Measurements from ENCODE around the gene TNS3. TPM values are rescaled to one million over a fixed set of nuclear protein-coding genes. Genes with fewer than 3 reads are reported as not detected.

Gene TNS3
- polyA plus RNA-seq, 1 of the 3 experiments (the other 2 are of a cell fraction), result 72.3 TPM

DNA sequence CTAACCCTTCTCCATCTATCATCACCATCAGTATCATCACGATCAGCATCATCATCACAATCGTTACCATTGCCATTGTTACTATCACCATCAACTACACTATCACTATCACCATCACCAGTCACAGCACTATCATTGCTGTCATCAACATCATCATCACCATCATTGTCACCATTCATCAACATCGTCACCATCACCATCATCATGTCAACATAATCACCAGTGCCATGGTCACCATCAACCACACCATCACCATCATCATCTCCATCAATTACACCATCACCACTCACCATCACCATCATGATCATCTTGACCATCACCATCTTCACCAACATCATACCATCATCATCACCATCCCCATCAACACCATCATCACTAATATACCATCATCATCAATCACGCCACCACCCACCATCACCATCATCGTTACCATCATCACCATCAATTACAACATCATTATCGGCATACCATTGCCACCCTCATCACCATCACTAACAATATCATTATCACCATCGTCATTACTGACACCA, 66.5 kb downstream of the TNS3 start:
- H3F3A ChIP-seq (replicated peaks; ENCODE audit: insufficient read depth), result peaks cover 16% of the 10 kb centered on the region

More for the DNA sequence above, 66.5 kb downstream of the TNS3 start:
- Histone ChIP-seq H3K9me3 (no peaks in the 10 kb centered on the region), H3K9me2 (no peaks in the 10 kb centered on the region), H4K20me1 (ENCODE audit: insufficient read depth) (peaks cover 21% of the 10 kb centered on the region; the same call in 1 of the 2 replicates), H3K27ac (ENCODE audit: low read depth in 2 of 2, low read length in 1 of 2) (no peak overlapping the region), H3K4me3 (ENCODE audit: low read depth in 2 of 2, low read length in 1 of 2) (no peak overlapping the region), H2AFZ (ENCODE audit: low read depth) (no peak overlapping the region), H3K79me2 (ENCODE audit: insufficient read depth) (peaks cover 40% of the 10 kb centered on the region), H3K4me1 (ENCODE audit: control insufficient read depth in 1 of 2, insufficient read depth in 2 of 2, low read depth in 1 of 2, low read length in 1 of 2) (peaks cover 11 to 12% of the 10 kb centered on the region in 2 experiments; a peak in 2 of 4 replicates), H3K4me2 (no peak overlapping the region), H3K36me3 (replicated peaks in 1 of 2; ENCODE audit: control insufficient read depth in 1 of 2, insufficient read depth in 2 of 2, low read length in 1 of 2) (peaks cover 2 to 17% of the 10 kb centered on the region in 2 experiments), H3K9ac (no peak overlapping the region), H3K27me3 (ENCODE audit: insufficient read depth) (no peaks in the 10 kb centered on the region)
- ChIA-PET POLR2A (no interaction called here), CTCF (interaction anchor here (1.0 kb wide), 1 partner anchor 19 kb away, joined by 3 read pairs; no protein-coding TSS in a partner anchor)
- no peak for DNase-seq
- TF ChIP-seq, protein P1, sequence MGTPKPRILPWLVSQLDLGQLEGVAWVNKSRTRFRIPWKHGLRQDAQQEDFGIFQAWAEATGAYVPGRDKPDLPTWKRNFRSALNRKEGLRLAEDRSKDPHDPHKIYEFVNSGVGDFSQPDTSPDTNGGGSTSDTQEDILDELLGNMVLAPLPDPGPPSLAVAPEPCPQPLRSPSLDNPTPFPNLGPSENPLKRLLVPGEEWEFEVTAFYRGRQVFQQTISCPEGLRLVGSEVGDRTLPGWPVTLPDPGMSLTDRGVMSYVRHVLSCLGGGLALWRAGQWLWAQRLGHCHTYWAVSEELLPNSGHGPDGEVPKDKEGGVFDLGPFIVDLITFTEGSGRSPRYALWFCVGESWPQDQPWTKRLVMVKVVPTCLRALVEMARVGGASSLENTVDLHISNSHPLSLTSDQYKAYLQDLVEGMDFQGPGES (IDR thresholded peaks at IDR 0.05; ENCODE audit: low read depth, low read length), result no peak
- no peak for TF ChIP-seq TEAD4 (IDR thresholded peaks at IDR 0.05; ENCODE audit: borderline replicate concordance, insufficient read depth)
- no peak for TF ChIP-seq ELF1 (IDR thresholded peaks at IDR 0.05)
- no peak for TF ChIP-seq EZH2phosphoT487 (IDR thresholded peaks at IDR 0.05; ENCODE audit: borderline replicate concordance, low read depth)
- no peak for TF ChIP-seq NRF1 (IDR thresholded peaks at IDR 0.05; ENCODE audit: low read depth, low read length)
- no peak for TF ChIP-seq USF1 (IDR thresholded peaks at IDR 0.05; ENCODE audit: borderline replicate concordance, low read depth)
- TF ChIP-seq SIN3A (IDR thresholded peaks at IDR 0.05; ENCODE audit: borderline replicate concordance, low read depth, low read length), result no peak
- no peak for TF ChIP-seq SMC3 (IDR thresholded peaks at IDR 0.05; ENCODE audit: low read depth, low read length)
- TF ChIP-seq RCOR1 (IDR thresholded peaks at IDR 0.05; ENCODE audit: low read length), result no peak
- no peak for TF ChIP-seq ZBTB33 (IDR thresholded peaks at IDR 0.05; ENCODE audit: borderline replicate concordance, low read depth)
- TF ChIP-seq POLR2AphosphoS5 (IDR thresholded peaks at IDR 0.05; ENCODE audit: low read depth, low read length), result no peak
- no peak for TF ChIP-seq MXI1 (IDR thresholded peaks at IDR 0.05; ENCODE audit: low read depth, low read length)
- no peak for TF ChIP-seq TAF1 (IDR thresholded peaks at IDR 0.05; ENCODE audit: borderline replicate concordance, low read depth, low read length)
- TF ChIP-seq RXRA (IDR thresholded peaks at IDR 0.05; ENCODE audit: borderline replicate concordance, low read depth), result no peak
- no peak for TF ChIP-seq RAD21 (IDR thresholded peaks at IDR 0.05; ENCODE audit: low read length)
- no peak for TF ChIP-seq NFIC (IDR thresholded peaks at IDR 0.05; ENCODE audit: borderline replicate concordance)
- TF ChIP-seq CHD2 (IDR thresholded peaks at IDR 0.05; ENCODE audit: low read length, partially characterized antibody), result no peak
- WGBS (ENCODE audit: low lambda C conversion rate), result 89% methylated on average over 7 of the region's 7 CpGs

All from SK-N-SH (cell line).